Keratinocyte (primary cell): ENCODE results near the gene SAPCD1. TPM values are rescaled to one million over a fixed set of nuclear protein-coding genes. Genes with fewer than 3 reads are reported as not detected.
A peak's percentile ranks its signal among the peaks of the same experiment; 100 is the strongest.

ENCODE experiments used
- DNase-seq: peaks from one replicate; pipeline ENCODE4 v3.0.0-alpha.2; 2011; ENCODE audit warnings: low read depth, missing footprints, low spot score
- FAIRE-seq: peaks from 2 replicates; lab custom pipeline; 2011; peaks lifted over from hg19 to GRCh38; lab: Jason Lieb, UNC
- H2AFZ ChIP-seq: 2 replicates; pipeline ENCODE4 v1.6.0; 2012; ENCODE audit warnings: low read length, control low read depth, inconsistent platforms; ENCODE audit not compliant: control insufficient read depth
- H3K27ac ChIP-seq: 2 replicates; pipeline ENCODE4 v1.5.1; 2011; ENCODE audit warnings: low read length; ENCODE audit not compliant: control insufficient read depth, insufficient read depth
- H3K27me3 ChIP-seq: 3 replicates; pipeline ENCODE4 v1.6.0; 2011; ENCODE audit warnings: low read length; ENCODE audit not compliant: control insufficient read depth, insufficient read depth; ENCODE audit errors: extremely low read depth
- H3K36me3 ChIP-seq, 2 experiments: 2 replicates in 1 of 2; 3 replicates in 1 of 2; pipeline ENCODE4 v1.5.1; 2011; ENCODE audit warnings: low read length in 2 of 2, mild to moderate bottlenecking in 1 of 2; ENCODE audit not compliant: control insufficient read depth in 2 of 2, insufficient read depth in 2 of 2; ENCODE audit errors: extremely low read depth in 1 of 2
- H3K4me1 ChIP-seq: 3 replicates; pipeline ENCODE4 v1.5.1; 2011; ENCODE audit warnings: low read length; ENCODE audit not compliant: control insufficient read depth, insufficient read depth; ENCODE audit errors: extremely low read depth
- H3K4me2 ChIP-seq: 3 replicates; pipeline ENCODE4 v1.6.0; 2011; ENCODE audit warnings: low read depth, low read length; ENCODE audit not compliant: control insufficient read depth, insufficient read depth; ENCODE audit errors: extremely low read depth
- H3K4me3 ChIP-seq, 3 experiments: fragments of 200-600 bp in 1 of 3; sonication (generic) in 1 of 3; 2 replicates in 2 of 3; 3 replicates in 1 of 3; pipeline ENCODE4 v1.5.1; 2011 to 2016; ENCODE audit warnings: low read length in 3 of 3, mild to moderate bottlenecking in 3 of 3, control low read depth in 2 of 3, inconsistent platforms in 1 of 3, low read depth in 1 of 3, mixed read lengths in 1 of 3, mixed run types in 1 of 3, moderate library complexity in 1 of 3; ENCODE audit not compliant: control insufficient read depth in 2 of 3, insufficient read depth in 2 of 3; ENCODE audit errors: extremely low read depth in 1 of 3
- H3K79me2 ChIP-seq: 2 replicates; pipeline ENCODE4 v1.6.0; 2012; ENCODE audit warnings: low read length; ENCODE audit not compliant: control insufficient read depth, insufficient read depth
- H3K9ac ChIP-seq: 3 replicates; pipeline ENCODE4 v1.6.0; 2011; ENCODE audit warnings: low read length; ENCODE audit not compliant: control insufficient read depth, insufficient read depth; ENCODE audit errors: extremely low read depth
- H3K9me1 ChIP-seq: 3 replicates; pipeline ENCODE4 v1.6.0; 2011; ENCODE audit warnings: low read length; ENCODE audit not compliant: control insufficient read depth, insufficient read depth; ENCODE audit errors: extremely low read depth
- H3K9me3 ChIP-seq: 2 replicates; pipeline ENCODE4 v1.5.1; 2012; ENCODE audit warnings: low read depth, low read length; ENCODE audit not compliant: control insufficient read depth
- H4K20me1 ChIP-seq: 3 replicates; pipeline ENCODE4 v1.6.0; 2011; ENCODE audit warnings: low read length; ENCODE audit not compliant: control insufficient read depth, insufficient read depth; ENCODE audit errors: extremely low read depth
- CTCF ChIP-seq, 3 experiments: IDR thresholded peaks in 1 of 3; conservative IDR thresholded peaks in 1 of 3; optimal IDR thresholded peaks in 1 of 3; 2 replicates in 2 of 3; 3 replicates in 1 of 3; pipeline versions ENCODE3 to v1.5.1; 2011; ENCODE audit warnings: low read length in 3 of 3, mild to moderate bottlenecking in 3 of 3, moderate library complexity in 2 of 3, control low read depth in 1 of 3, inconsistent platforms in 1 of 3; ENCODE audit not compliant: insufficient read depth in 2 of 3; ENCODE audit errors: extremely low read depth in 1 of 3
- EZH2 ChIP-seq: IDR thresholded peaks from one replicate; pipeline ENCODE4 v1.6.1; 2012; ENCODE audit warnings: inconsistent platforms, mild to moderate bottlenecking, low read length, moderate library complexity
- dilution Hi-C: fragments of 300-500 bp; cut with MboI; formaldehyde crosslinking; loops from one replicate; pipeline ENCODE4 v1.7.0; 2020; ENCODE audit warnings: low sequenced_read_pairs; ENCODE audit not compliant: extremely low pct_ligation_motif_present
- polyA plus RNA-seq, 5 experiments: library from polyadenylated mRNA; depleted of rRNA in 3 of 5; stranded (reverse) in 3 of 5; stranded (forward) in 1 of 5; unstranded in 1 of 5; fragments of >200 nt; gene quantifications; 1 replicate in 1 of 5; 2 replicates in 3 of 5; 3 replicates in 1 of 5; pipeline versions ENCODE4 v1.2.1 to v1.2.3, GENCODE V29; 2011 to 2012; ENCODE audit warnings: missing spikeins in 2 of 5, low read depth in 1 of 5, low replicate concordance in 1 of 5

SAPCD1 gene
- polyA plus RNA-seq, 1 donor (not counting 4 experiments of a cell fraction or from before 2014, with no cell fraction given), result 2.1 TPM

- DNase-seq, result no peak
- dilution Hi-C loops, result no loop called here
- H3K4me1 ChIP-seq, result peaks cover 42% of the 10 kb centered on the region
- peaks cover 39% of the 10 kb centered on the region for H3K79me2 ChIP-seq
- H4K20me1 ChIP-seq, result peaks cover 14% of the 10 kb centered on the region
- H3K9me3 ChIP-seq, result no peaks in the 10 kb centered on the region
- no peak for FAIRE-seq
- H2AFZ ChIP-seq, result peak overlapping the region; percentile 64
- H3K4me2 ChIP-seq, result peak overlapping the region; percentile 84
- peak overlapping the region; percentile 96 for H3K27ac ChIP-seq
- H3K27me3 ChIP-seq, result no peaks in the 10 kb centered on the region
- H3K9me1 ChIP-seq, result peaks cover 2% of the 10 kb centered on the region
- H3K9ac ChIP-seq, result peak overlapping the region; percentile 90
- peak overlapping the region; percentile 62 to 88 (median 66) for H3K4me3 ChIP-seq
- peaks cover 17 to 29% of the 10 kb centered on the region in 2 experiments for H3K36me3 ChIP-seq
- TF ChIP-seq EZH2, result no peak
- no peak for TF ChIP-seq CTCF (optimal IDR thresholded peaks at IDR 0.05 in 1 of 3, IDR thresholded peaks at IDR 0.05 in 1 of 3, conservative IDR thresholded peaks at IDR 0.05 in 1 of 3; ENCODE audit: extremely low read depth in 1 of 3, insufficient read depth in 2 of 3, low read length in 3 of 3)
Measured at GRCh38 chr6:31736768-31737314, 25.6 kb upstream of the SAPCD1 start.

GRCh38 chr6:31737315-31737990 is 25.0 kb upstream of the SAPCD1 start:
- peaks cover 42% of the 10 kb centered on the region for H3K4me1 ChIP-seq
- no peaks in the 10 kb centered on the region for H3K9me3 ChIP-seq
- no peaks in the 10 kb centered on the region for H3K27me3 ChIP-seq
- H3K27ac ChIP-seq, result peak overlapping the region; percentile 80
- H3K4me3 ChIP-seq, result no peak overlapping the region
- H4K20me1 ChIP-seq, result peaks cover 11% of the 10 kb centered on the region
- FAIRE-seq, result no peak
- peaks cover 14 to 28% of the 10 kb centered on the region in 2 experiments for H3K36me3 ChIP-seq
- H3K79me2 ChIP-seq, result peaks cover 39% of the 10 kb centered on the region
- peak overlapping the region; percentile 77 for H3K4me2 ChIP-seq
- peak overlapping the region; percentile 64 for H3K9ac ChIP-seq
- dilution Hi-C loops, result no loop called here
- no peak for TF ChIP-seq EZH2
- no peak for TF ChIP-seq CTCF (optimal IDR thresholded peaks at IDR 0.05 in 1 of 3, IDR thresholded peaks at IDR 0.05 in 1 of 3, conservative IDR thresholded peaks at IDR 0.05 in 1 of 3; ENCODE audit: extremely low read depth in 1 of 3, insufficient read depth in 2 of 3, low read length in 3 of 3)
- H2AFZ ChIP-seq, result no peak overlapping the region
- DNase-seq, result no peak
- H3K9me1 ChIP-seq, result peaks cover 2% of the 10 kb centered on the region
